Testis (tissue), 3 donors: ENCODE results near the gene LSM12. TPM values are rescaled to one million over a fixed set of nuclear protein-coding genes. Genes with fewer than 3 reads are reported as not detected.

Experiments used
- DNase-seq: peaks from one replicate; pipeline ENCODE4 v3.0.0-alpha.2; 2019
- H3K27ac ChIP-seq, 2 donors: fragments of 200-600 bp; sonication (generic); one replicate each; pipeline ENCODE4 v1.5.1; 2019
- H3K27me3 ChIP-seq: fragments of 200-600 bp; sonication (generic); one replicate; pipeline ENCODE4 v1.5.1; 2019
- H3K36me3 ChIP-seq: fragments of 200-600 bp; sonication (generic); one replicate; pipeline ENCODE4 v1.5.1; 2017; ENCODE audit warnings: low read depth; ENCODE audit errors: missing control alignments
- H3K4me1 ChIP-seq: fragments of 200-600 bp; sonication (generic); one replicate; pipeline ENCODE4 v1.5.1; 2019
- H3K4me3 ChIP-seq, 2 donors: fragments of 200-600 bp; sonication (generic); one replicate each; pipeline ENCODE4 v1.5.1; 2017 to 2019
- H3K9me3 ChIP-seq: fragments of 200-600 bp; sonication (generic); one replicate; pipeline ENCODE4 v1.5.1; 2017
- CTCF ChIP-seq, 3 experiments: fragments of 450-650 bp in 2 of 3; fragments of 200-600 bp in 1 of 3; sonication (generic) in 1 of 3; IDR thresholded peaks; one replicate each; pipeline ENCODE4 v1.5.1; 2016 to 2019; ENCODE audit warnings: antibody characterized with exemption in 3 of 3, mild to moderate bottlenecking in 2 of 3, moderate library complexity in 1 of 3
- POLR2A ChIP-seq: fragments of 450-650 bp; IDR thresholded peaks from one replicate; pipeline ENCODE4 v1.6.1; 2017; ENCODE audit warnings: antibody characterized with exemption, mild to moderate bottlenecking, moderate library complexity
- WGBS, 2 donors: methylation state at CpG; one replicate each; pipeline ENCODE4 v1.1.5; 2018; 5-methylcytosine and 5-hydroxymethylcytosine counted together
- intact Hi-C: fragments of 100-400 bp; cut with DNase I; formaldehyde crosslinking; loops from one replicate; pipeline ENCODE4 v1.15.1; 2023; ENCODE audit warnings: low total_unique reads
- polyA plus RNA-seq: library from polyadenylated mRNA; stranded (reverse); fragments of 350-450 nt; fragmentation: Illumina TruSeq; extraction: RNeasy Lipid Tissue Mini Kit (QIAGEN cat#74804); gene quantifications from one replicate; pipeline ENCODE4 v1.2.3, GENCODE V29; 2014; ENCODE audit warnings: low read depth, low replicate concordance; ENCODE audit not compliant: insufficient read depth
- total RNA-seq, 2 donors: library from RNA; depleted of rRNA; stranded (reverse); fragments of >200 nt; gene quantifications; one replicate each; pipeline ENCODE4 v1.2.3, GENCODE V29; 2016

Gene LSM12
- total and polyA plus RNA-seq, 3 donors from 2014 or later = 52.7 to 74.4 (median 57.6) TPM

- no peaks in the 10 kb centered on the region for H3K36me3 ChIP-seq
- peak overlapping the region; percentile 36 to 57 for H3K4me3 ChIP-seq
- intact Hi-C loops = no loop called here
- H3K9me3 ChIP-seq = no peaks in the 10 kb centered on the region
- peaks cover 11% of the 10 kb centered on the region for H3K4me1 ChIP-seq
- 9 to 18% methylated on average over 12 of the region's 12 CpGs for WGBS, 2 donors
- DNase-seq = no peak
- H3K27me3 ChIP-seq = no peaks in the 10 kb centered on the region
- H3K27ac ChIP-seq = no peak overlapping the region
- TF ChIP-seq CTCF (IDR thresholded peaks at IDR 0.05) (no peak), POLR2A (no peak)
These were observed 71.4 kb downstream of the LSM12 start for GRCh38 chr17:43995150-43995471.

GRCh38 chr17:43994272-43995149 is 72.0 kb downstream of the LSM12 start:
- H3K36me3 ChIP-seq = no peaks in the 10 kb centered on the region
- peaks cover 11% of the 10 kb centered on the region for H3K4me1 ChIP-seq
- peak overlapping the region in 1 of 2 donors; percentile 50 for H3K27ac ChIP-seq
- no peak for TF ChIP-seq POLR2A
- TF ChIP-seq CTCF (IDR thresholded peaks at IDR 0.05) = peak; percentile 75 to 93 (median 84)
- H3K27me3 ChIP-seq = no peaks in the 10 kb centered on the region
- intact Hi-C loops = no loop called here
- H3K9me3 ChIP-seq = no peaks in the 10 kb centered on the region
- WGBS, 2 donors = 3 to 4% methylated on average over 41 to 52 of the region's 52 CpGs
- DNase-seq = peak; percentile 78
- peak overlapping the region; percentile 36 to 57 for H3K4me3 ChIP-seq

GRCh38 chr17:43992641-43993040 is 73.8 kb downstream of the LSM12 start:
- peaks cover 11% of the 10 kb centered on the region for H3K4me1 ChIP-seq
- TF ChIP-seq POLR2A (no peak), CTCF (IDR thresholded peaks at IDR 0.05) (no peak)
- no peaks in the 10 kb centered on the region for H3K9me3 ChIP-seq
- DNase-seq = no peak
- no peak overlapping the region for H3K27ac ChIP-seq
- H3K4me3 ChIP-seq = no peak overlapping the region
- H3K36me3 ChIP-seq = no peaks in the 10 kb centered on the region
- intact Hi-C loops = no loop called here
- H3K27me3 ChIP-seq = no peaks in the 10 kb centered on the region
- 94 to 96% methylated on average over 14 of the region's 14 CpGs for WGBS, 2 donors

- Histone ChIP-seq H3K4me3 (no peak overlapping the region), H3K27me3 (no peaks in the 10 kb centered on the region), H3K27ac (no peak overlapping the region), H3K36me3 (no peaks in the 10 kb centered on the region), H3K9me3 (no peaks in the 10 kb centered on the region), H3K4me1 (no peaks in the 10 kb centered on the region)
- TF ChIP-seq CTCF (IDR thresholded peaks at IDR 0.05) (no peak), POLR2A (no peak)
- DNase-seq = no peak
- 80 to 92% methylated on average over 9 of the region's 9 CpGs for WGBS, 2 donors
- intact Hi-C loops = no loop called here
These were observed 78.2 kb downstream of the LSM12 start for GRCh38 chr17:43988301-43988700.
